HCT116 (cell line): Measurements from ENCODE around the gene WDR27. TPM values are rescaled to one million over a fixed set of nuclear protein-coding genes. Genes with fewer than 3 reads are reported as not detected.

Experiments
- ATAC-seq: fragments of 200-7000 bp; cut with Tn5 transposase; 2 replicates; pipeline ENCODE4 v1.9.1; 2020; ENCODE audit warnings: mild to moderate bottlenecking, moderate library complexity
- BruUV-seq: library from RNA; stranded (reverse); fragments of 400-500 nt; replicated peaks from 2 replicates; lab custom pipeline; 2021; lab: Mats Ljungman, UMichigan
- CTCF ChIA-PET: fragments of 300-600 bp; sonication (Branson Sonifier 250); formaldehyde crosslinking; loops from one replicate; lab custom pipeline; 2021; ENCODE audit warnings: antibody characterized with exemption; lab: Charles Lee
- POLR2A ChIA-PET: fragments of 300-600, 350-600 bp; sonication (Branson Sonifier 250); formaldehyde crosslinking; loops from one replicate; lab custom pipeline; 2021; ENCODE audit warnings: antibody characterized with exemption; lab: Charles Lee
- RAD21 ChIA-PET, 2 experiments: fragments of 300-600 bp; sonication (Branson Sonifier 250); formaldehyde crosslinking; loops; one replicate each; lab custom pipeline; 2023; ENCODE audit warnings: low total read pairs in 2 of 2; ENCODE audit not compliant: uncharacterized antibody in 2 of 2, unreplicated experiment in 2 of 2, low non-redundant PET in 1 of 2; lab: Charles Lee
- DNase-seq: peaks from one replicate; pipeline ENCODE4 v3.0.0-alpha.2; 2010; ENCODE audit warnings: low read depth, low spot score
- H2AFZ ChIP-seq: fragments of 200-600 bp; shearing (Covaris generic), sonication (generic); 2 replicates; pipeline ENCODE4 v1.6.1; 2017; ENCODE audit warnings: low read depth, mixed run types, mixed read lengths, antibody characterized with exemption, low read length; ENCODE audit not compliant: poor library complexity, severe bottlenecking
- H3K27ac ChIP-seq: 2 replicates; pipeline ENCODE4 v1.5.1; 2012; ENCODE audit warnings: low read depth, low read length
- H3K27me3 ChIP-seq: fragments of 200-600 bp; sonication (generic); 2 replicates; pipeline ENCODE4 v1.6.1; 2016; ENCODE audit warnings: mixed run types, low read length, mixed read lengths; ENCODE audit not compliant: insufficient read depth
- H3K36me3 ChIP-seq, 2 experiments: fragments of 200-500 bp in 1 of 2; fragments of 200-600 bp in 1 of 2; sonication (Bioruptor generic) in 1 of 2; sonication (generic) in 1 of 2; 2 replicates each; pipeline versions ENCODE4 v1.5.1 to v1.6.1; 2014 to 2016; ENCODE audit warnings: low read length in 2 of 2, inconsistent platforms in 1 of 2, mixed read lengths in 1 of 2, mixed run types in 1 of 2; ENCODE audit not compliant: insufficient read depth in 2 of 2, control insufficient read depth in 1 of 2
- H3K4me1 ChIP-seq, 2 experiments: fragments of 200-600 bp in 1 of 2; sonication (generic) in 1 of 2; 2 replicates each; pipeline versions ENCODE4 v1.5.1 to v1.6.1; 2012 to 2017; ENCODE audit warnings: low read length in 2 of 2, inconsistent platforms in 1 of 2, mild to moderate bottlenecking in 1 of 2, mixed read lengths in 1 of 2, mixed run types in 1 of 2, moderate library complexity in 1 of 2; ENCODE audit not compliant: insufficient read depth in 2 of 2, control insufficient read depth in 1 of 2
- H3K4me2 ChIP-seq: fragments of 200-600 bp; sonication (generic); 2 replicates; pipeline ENCODE4 v1.6.1; 2017; ENCODE audit warnings: mixed run types, low read length, mixed read lengths
- H3K4me3 ChIP-seq, 2 experiments: fragments of 200-600 bp in 1 of 2; sonication (generic) in 1 of 2; replicated peaks in 1 of 2; 2 replicates each; pipeline ENCODE4 v1.5.1; 2011 to 2016; ENCODE audit warnings: low read length in 2 of 2, control low read depth in 1 of 2, low read depth in 1 of 2, mild to moderate bottlenecking in 1 of 2, mixed read lengths in 1 of 2, mixed run types in 1 of 2
- H3K79me2 ChIP-seq: fragments of 200-600 bp; sonication (generic); 2 replicates; pipeline ENCODE4 v1.6.1; 2017; ENCODE audit warnings: mild to moderate bottlenecking, mixed run types, low read length, moderate library complexity, mixed read lengths; ENCODE audit not compliant: insufficient read depth
- H3K9ac ChIP-seq: fragments of 200-600 bp; sonication (generic); 2 replicates; pipeline ENCODE4 v1.6.1; 2016; ENCODE audit warnings: low read length, mixed read lengths
- H3K9me2 ChIP-seq: fragments of 200-600 bp; sonication (generic), shearing (Covaris generic); 2 replicates; pipeline ENCODE4 v1.6.1; 2017; ENCODE audit warnings: mixed run types, mild to moderate bottlenecking, moderate library complexity; ENCODE audit not compliant: insufficient read depth
- H3K9me3 ChIP-seq, 2 experiments: fragments of 200-500 bp in 1 of 2; fragments of 200-600 bp in 1 of 2; sonication (Bioruptor generic) in 1 of 2; sonication (generic) in 1 of 2; 2 replicates each; pipeline ENCODE4 v1.6.1; 2014 to 2017; ENCODE audit warnings: low read length in 2 of 2, mixed read lengths in 2 of 2, inconsistent platforms in 1 of 2, low read depth in 1 of 2, mild to moderate bottlenecking in 1 of 2, mixed run types in 1 of 2, moderate library complexity in 1 of 2; ENCODE audit not compliant: control insufficient read depth in 1 of 2, insufficient read depth in 1 of 2
- H4K20me1 ChIP-seq: fragments of 200-600 bp; sonication (generic), shearing (Covaris generic); 2 replicates; pipeline ENCODE4 v1.6.1; 2017; ENCODE audit warnings: mixed run types, mild to moderate bottlenecking, moderate library complexity; ENCODE audit not compliant: insufficient read depth
- ATF3 ChIP-seq: IDR thresholded peaks from 2 replicates; pipeline ENCODE4 v1.6.1; 2012
- CBX3 ChIP-seq: IDR thresholded peaks from 2 replicates; pipeline ENCODE4 v1.6.1; 2012; ENCODE audit warnings: low read depth
- CTCF ChIP-seq, 3 experiments: fragments of 200-600 bp in 1 of 3; sonication (generic) in 1 of 3; IDR thresholded peaks in 2 of 3; conservative IDR thresholded peaks in 1 of 3; 2 replicates each; pipeline ENCODE4 v1.5.1; 2012 to 2017; ENCODE audit warnings: low read depth in 2 of 3, low read length in 2 of 3, antibody characterized with exemption in 1 of 3, borderline replicate concordance in 1 of 3, control low read depth in 1 of 3, mild to moderate bottlenecking in 1 of 3, mixed read lengths in 1 of 3, mixed run types in 1 of 3, moderate library complexity in 1 of 3; ENCODE audit not compliant: insufficient read depth in 1 of 3
- EGR1 ChIP-seq: IDR thresholded peaks from 2 replicates; pipeline ENCODE4 v1.6.1; 2012; ENCODE audit warnings: low read depth
- ELF1 ChIP-seq: IDR thresholded peaks from 2 replicates; pipeline ENCODE4 v1.6.1; 2012; ENCODE audit warnings: low read depth, borderline replicate concordance
- EZH2 ChIP-seq: fragments of 200-600 bp; sonication (generic); IDR thresholded peaks from 2 replicates; pipeline ENCODE4 v1.6.1; 2017; ENCODE audit warnings: antibody characterized with exemption, mixed run types
- EZH2phosphoT487 ChIP-seq: fragments of 200-600 bp; IDR thresholded peaks from 2 replicates; pipeline ENCODE4 v1.6.1; 2018; ENCODE audit warnings: antibody characterized with exemption, borderline replicate concordance
- FOSL1 ChIP-seq: IDR thresholded peaks from 2 replicates; pipeline ENCODE4 v1.6.1; 2012; ENCODE audit warnings: low read depth
- JUND ChIP-seq: IDR thresholded peaks from 2 replicates; pipeline ENCODE4 v1.6.1; 2012
- POLR2A ChIP-seq: IDR thresholded peaks from 2 replicates; pipeline ENCODE4 v1.7.0; 2011; ENCODE audit warnings: borderline replicate concordance; ENCODE audit not compliant: insufficient read depth, insufficient read length; ENCODE audit errors: extremely low read depth
- POLR2AphosphoS5 ChIP-seq: IDR thresholded peaks from 2 replicates; pipeline ENCODE4 v1.6.1; 2011; ENCODE audit warnings: mild to moderate bottlenecking, low read depth, low read length, moderate library complexity
- RAD21 ChIP-seq: IDR thresholded peaks from 2 replicates; pipeline ENCODE4 v1.6.1; 2012; ENCODE audit warnings: low read depth, mild to moderate bottlenecking
- REST ChIP-seq: IDR thresholded peaks from 2 replicates; pipeline ENCODE4 v1.6.1; 2012; ENCODE audit warnings: low read depth
- SRF ChIP-seq: IDR thresholded peaks from 2 replicates; pipeline ENCODE4 v1.6.1; 2012; ENCODE audit warnings: low read depth
- TCF7L2 ChIP-seq: IDR thresholded peaks from 2 replicates; pipeline ENCODE4 v1.7.0; 2011; ENCODE audit warnings: borderline replicate concordance, inconsistent platforms; ENCODE audit not compliant: insufficient read depth, insufficient read length; ENCODE audit errors: extremely low read depth
- ZBTB33 ChIP-seq: IDR thresholded peaks from 2 replicates; pipeline ENCODE4 v1.6.1; 2011; ENCODE audit warnings: mild to moderate bottlenecking, low read length, moderate library complexity; ENCODE audit not compliant: insufficient replicate concordance; ENCODE audit errors: extremely low read depth
- ZNF274 ChIP-seq: fragments of 200-500 bp; sonication (Bioruptor generic); IDR thresholded peaks from 2 replicates; pipeline ENCODE4 v1.6.1; 2014; ENCODE audit warnings: mild to moderate bottlenecking, low read depth, low read length, inconsistent platforms
- intact Hi-C: fragments of 100-400 bp; cut with micrococcal nuclease; formaldehyde crosslinking; loops from 2 replicates; pipeline ENCODE4 v1.10.0; 2022
- total RNA-seq: library from RNA; stranded (reverse); gene quantifications from one replicate; pipeline ENCODE4 v1.2.1, GENCODE V29; 2021; ENCODE audit not compliant: unreplicated experiment

The WDR27 gene
- total RNA-seq, 1 experiment from 2014 or later = 60.6 TPM

GRCh38 chr6:169574420-169574819, 127.4 kb downstream of the WDR27 start:
- TF ChIP-seq EGR1 (no peak), FOSL1 (no peak), SRF (no peak), CBX3 (no peak), EZH2 (no peak), REST (no peak), POLR2AphosphoS5 (no peak), ZNF274 (no peak), ELF1 (no peak), EZH2phosphoT487 (no peak), JUND (no peak), TCF7L2 (no peak), CTCF (IDR thresholded peaks at IDR 0.05 in 2 of 3, conservative IDR thresholded peaks at IDR 0.05 in 1 of 3; ENCODE audit: borderline replicate concordance in 1 of 3, insufficient read depth in 1 of 3, low read depth in 2 of 3, low read length in 2 of 3) (no peak), POLR2A (no peak), RAD21 (no peak), ATF3 (no peak), ZBTB33 (no peak)
- TF ChIP-seq, all 23 proteins: peak for 0
- ChIA-PET POLR2A (no interaction called here), RAD21 (no interaction called here), CTCF (no interaction called here)
- no TSS peak for BruUV-seq
- no peak overlapping the region for H3K9ac ChIP-seq
- H3K36me3 ChIP-seq = no peaks in the 10 kb centered on the region
- intact Hi-C loops = no loop called here
- no peak overlapping the region for H2AFZ ChIP-seq
- H3K27ac ChIP-seq = no peak overlapping the region
- H3K4me1 ChIP-seq = peaks cover 0 to 9% of the 10 kb centered on the region in 2 experiments; a peak in 1 of 4 replicates
- no peak for ATAC-seq
- H3K9me3 ChIP-seq = no peaks in the 10 kb centered on the region
- H3K4me2 ChIP-seq = no peak overlapping the region
- no peaks in the 10 kb centered on the region for H3K79me2 ChIP-seq
- no peaks in the 10 kb centered on the region for H3K27me3 ChIP-seq
- H4K20me1 ChIP-seq = no peaks in the 10 kb centered on the region
- no peak overlapping the region for H3K4me3 ChIP-seq
- no peaks in the 10 kb centered on the region for H3K9me2 ChIP-seq
- no peak for DNase-seq
